Stimulated activated CD8-positive, alpha-beta memory T cell treated with anti-CD3 and anti-CD28 coated beads, Interleukin-7, amount 100 ng/mL, for 48 hours (primary cell): ENCODE data around the gene FADS3.
"Not testable (repeated sequence)": the region's sequence is repeated elsewhere in the genome, so short reads cannot be mapped to it uniquely, and the experiment has no call there.

Experiments
- DNase-seq, 2 donors: peaks; one replicate each; pipeline ENCODE4 v3.0.0-alpha.2; 2020; ENCODE audit warnings: low read depth in 1 of 2; ENCODE audit errors: extremely low read depth in 1 of 2

Gene FADS3

DNA sequence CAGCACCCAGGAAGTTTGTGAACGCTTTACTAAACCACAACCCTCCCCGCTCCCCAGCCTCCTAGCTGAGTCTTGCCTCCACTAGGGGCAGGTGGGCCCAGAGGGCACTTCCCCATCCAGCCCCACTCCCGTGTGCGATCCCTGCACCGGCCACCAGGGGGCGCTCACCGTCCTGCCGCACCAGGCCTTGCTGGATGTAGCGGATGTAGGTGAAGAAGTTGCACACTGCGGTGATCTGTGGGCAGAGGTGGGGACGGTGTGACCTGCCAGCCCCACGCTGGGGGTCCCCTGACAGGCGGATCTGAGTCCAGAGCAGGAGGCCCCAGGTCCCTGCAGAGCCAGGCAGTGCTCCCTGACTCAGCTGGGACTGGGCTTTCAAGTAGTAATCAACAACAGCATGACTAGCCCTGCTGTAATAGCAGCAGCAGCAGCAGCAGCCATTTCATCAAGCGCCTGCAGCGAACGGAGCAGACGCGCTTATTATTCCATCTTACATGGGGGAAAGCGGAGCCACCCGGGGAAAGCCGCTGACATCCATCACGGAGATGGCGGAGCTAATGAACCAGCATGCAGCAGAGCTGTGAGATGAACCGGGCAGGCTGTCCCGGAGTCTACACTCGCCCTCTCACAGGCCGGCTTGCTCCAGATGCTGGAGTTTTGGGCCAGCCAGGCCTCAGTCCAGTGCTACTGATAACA is 7.9 kb upstream of the FADS3 start:
- peak; percentile 71 to 81 for DNase-seq

- no peak for DNase-seq
These were observed 6.9 kb upstream of the FADS3 start for GRCh38 chr11:61898247-61898582.

DNA sequence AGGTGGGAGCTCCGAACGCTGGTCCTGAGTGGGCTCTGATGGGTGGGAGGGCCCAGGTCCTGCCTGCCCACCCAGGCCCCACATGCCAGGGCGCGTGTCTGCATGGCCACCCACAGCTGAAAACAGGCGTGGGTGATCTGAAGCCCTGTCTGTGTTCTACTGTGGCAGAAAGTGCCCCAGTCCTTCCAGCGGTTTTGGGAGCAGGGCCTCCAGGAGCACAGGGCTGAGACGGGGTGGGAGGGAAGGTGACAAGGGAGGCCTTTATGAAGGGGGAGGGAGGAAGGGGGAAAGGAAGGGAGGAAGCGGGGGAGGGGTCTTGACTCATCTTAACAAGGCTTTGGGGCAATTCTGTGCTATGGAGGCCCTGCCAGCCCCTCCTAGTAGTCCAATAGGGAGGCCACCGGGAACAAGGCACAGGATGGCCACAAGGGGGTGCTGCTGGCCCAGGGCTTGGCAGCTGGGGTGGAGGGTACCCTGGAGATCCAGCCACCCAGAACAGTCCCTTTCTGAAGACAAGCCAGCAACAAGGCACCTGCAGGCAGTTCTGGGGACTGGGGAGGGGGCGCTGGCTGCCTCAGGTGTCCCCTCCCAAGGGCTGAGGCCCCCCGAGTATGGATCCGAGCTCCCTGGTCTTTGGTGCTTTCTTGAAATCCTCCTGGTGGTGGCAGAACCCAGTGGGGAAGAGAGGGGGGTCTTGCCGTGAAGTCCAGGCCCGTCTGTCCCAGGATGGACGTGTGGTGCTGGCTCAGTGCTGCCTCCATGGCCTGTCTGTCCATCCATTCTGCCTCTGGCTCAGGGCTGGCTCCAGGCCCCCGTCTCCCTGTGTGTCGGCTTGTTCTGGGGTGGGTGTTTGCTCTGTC is 6.3 kb upstream of the FADS3 start:
- peak; percentile 46 to 55 for DNase-seq

DNA sequence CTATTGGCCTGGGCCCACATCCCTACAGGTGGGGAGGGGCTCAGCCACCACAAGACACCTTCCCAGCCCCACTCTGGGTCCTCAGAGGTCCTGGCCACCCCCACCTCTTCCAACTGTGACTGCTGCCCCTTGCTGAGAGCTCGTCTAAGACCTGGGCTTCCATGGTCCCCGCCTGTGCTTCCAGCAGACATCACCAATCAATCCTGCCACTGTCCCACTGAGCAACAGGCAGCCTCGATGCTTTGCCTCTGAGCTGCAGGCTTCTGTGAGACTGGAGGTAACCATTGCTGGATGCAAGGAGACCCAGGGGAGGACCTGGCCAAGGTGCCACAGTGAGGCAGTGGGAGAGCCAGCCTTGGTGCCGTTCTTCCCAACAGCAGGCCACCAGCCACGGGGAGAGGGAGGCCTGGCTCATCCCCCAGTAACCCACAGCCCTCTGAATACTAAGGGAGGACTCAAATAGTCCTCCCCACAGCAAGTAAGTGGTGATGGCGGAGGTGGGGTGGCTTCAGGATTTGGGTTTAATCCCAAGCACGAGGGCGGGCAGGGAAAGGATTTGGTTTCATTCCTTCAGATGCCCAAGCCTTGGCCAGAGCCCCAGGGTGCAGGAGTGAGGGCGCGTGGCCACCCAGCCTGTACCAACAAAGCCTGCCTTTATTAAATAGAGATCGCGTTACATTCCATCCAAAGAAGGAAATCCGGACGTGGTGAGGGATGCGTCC is 5.5 kb upstream of the FADS3 start:
- DNase-seq = no peak

GRCh38 chr11:61895718-61896059 is 4.3 kb upstream of the FADS3 start:
- DNase-seq = no peak

DNA sequence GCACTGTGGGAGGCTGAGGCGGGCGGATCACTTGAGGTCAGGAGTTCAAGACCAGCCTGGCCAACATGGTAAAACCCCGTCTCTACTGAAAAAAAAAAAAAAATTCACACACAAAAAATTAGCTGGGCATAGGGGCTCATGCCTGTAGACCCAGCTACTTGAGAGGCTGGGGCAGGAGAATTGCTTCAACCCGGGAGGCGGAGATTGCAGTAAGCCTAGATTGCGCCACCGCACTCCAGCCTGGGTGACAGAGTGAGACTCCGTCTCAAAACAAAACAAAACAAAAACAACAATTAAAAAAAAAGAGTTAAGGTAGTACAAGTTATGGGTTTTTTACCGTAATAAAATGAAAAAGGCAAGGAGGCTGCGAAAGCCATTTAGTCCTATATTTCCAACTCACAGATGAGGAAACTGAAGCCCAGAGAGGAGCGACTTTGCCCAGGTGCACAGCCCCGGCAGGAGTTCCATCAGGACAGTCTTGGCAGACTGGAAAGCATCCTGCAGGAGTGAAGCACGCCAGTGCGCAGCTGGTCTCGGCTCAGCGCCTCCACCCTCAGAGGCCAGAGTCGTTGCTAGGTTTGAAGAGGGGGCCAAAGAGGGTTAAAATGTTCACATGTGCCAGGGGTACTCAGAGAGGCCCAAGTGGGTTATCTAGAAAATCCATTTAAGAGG is 3.8 kb upstream of the FADS3 start:
- no peak for DNase-seq

DNA sequence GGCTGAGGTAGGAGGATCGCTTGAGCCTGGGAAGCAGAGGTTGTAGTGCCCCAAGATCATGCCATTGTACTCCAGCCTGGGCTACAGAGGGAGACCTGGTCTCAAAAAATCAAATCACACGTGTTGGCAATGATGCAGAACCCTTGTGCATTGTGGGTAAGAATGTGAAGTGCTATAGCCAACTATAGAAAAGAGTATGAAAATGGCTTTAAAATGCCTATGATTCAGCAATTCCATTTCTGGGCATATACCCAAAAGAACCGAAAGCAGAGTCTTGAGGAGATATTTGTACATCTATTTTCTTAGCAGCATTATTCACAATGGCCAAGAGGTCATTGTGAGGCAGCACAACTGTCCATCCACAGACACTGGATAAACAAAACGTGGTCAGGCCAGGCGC is 2.6 kb upstream of the FADS3 start:
- DNase-seq = no peak

DNA sequence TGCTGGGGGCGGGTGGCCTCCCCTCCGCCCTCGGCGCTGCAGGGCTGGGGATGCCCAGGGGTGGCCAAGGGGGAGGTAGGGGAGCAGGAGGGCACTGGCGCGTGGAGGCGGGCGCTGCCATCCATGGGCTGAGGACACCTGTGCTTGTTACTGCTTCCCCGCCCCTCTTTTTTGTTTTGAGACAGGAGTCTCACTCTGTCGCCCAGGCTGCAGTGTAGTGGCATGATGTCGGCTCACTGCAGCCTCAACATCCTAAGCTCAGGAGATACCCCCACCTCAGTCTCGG is 683 bp upstream of the FADS3 start:
- DNase-seq = no peak

DNA sequence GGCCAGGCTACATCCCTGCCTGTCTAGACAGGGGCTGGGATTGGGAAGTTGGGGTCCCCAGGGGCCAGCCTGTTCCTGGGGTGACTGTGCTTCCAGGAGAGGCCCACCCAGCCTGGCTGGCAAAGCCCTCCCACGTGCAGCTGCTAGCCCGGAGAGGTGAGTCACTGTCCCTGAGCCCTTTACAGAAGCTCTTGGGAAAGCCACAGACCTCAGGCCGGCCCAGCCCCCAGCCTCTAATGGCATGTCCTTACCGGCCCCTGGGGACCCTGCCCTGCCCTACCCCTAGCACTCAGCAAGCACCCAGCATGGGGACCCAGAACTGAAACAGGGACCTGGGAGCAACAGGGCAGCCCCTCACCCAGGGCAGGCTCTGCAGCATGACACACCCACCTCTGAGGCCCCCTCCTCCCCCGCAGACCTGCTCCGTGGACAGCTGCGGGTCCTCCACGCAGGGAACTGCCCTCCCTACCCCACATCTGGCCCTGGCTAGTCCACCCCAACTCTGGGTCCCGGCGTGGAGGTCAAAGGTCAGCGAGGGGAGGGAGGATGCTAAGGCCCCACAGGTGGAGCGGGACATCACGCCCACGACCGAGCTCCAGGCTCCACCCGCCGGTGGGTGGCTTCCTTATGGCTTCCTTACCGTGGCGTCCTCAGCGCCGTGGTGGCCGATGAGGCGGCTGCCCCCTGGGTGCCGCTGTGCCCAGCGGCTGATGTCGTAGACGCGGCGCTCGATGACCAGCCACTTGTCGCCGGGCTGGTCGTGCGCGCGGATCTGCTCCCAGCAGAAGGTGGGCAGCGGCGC is 615 bp downstream of the FADS3 start:
- peak in 1 of 2 donors; percentile 11 for DNase-seq

DNA sequence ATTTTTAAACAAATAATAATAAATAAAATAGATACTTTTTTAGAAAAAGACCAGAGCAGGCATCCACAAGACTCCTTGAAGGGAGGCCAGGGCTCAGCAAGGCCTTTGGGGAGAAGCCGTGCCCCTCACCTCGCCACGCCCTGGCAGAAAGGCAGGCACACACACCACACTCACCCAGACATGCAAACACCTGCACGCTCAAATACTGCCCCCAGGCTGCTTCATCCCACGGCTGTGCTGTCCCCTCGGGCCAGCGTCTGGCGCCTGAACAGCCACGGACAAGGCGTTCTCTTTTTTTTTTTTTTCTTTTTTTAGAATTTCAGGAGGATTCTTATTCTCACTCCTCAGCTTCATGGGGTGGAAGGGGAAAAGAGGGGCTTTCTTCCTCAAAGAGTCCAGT is 1.5 kb downstream of the FADS3 start:
- no peak for DNase-seq

- no peak for DNase-seq
These were observed 2.8 kb downstream of the FADS3 start for GRCh38 chr11:61888590-61888989.

- DNase-seq = no peak
These were observed 3.4 kb downstream of the FADS3 start for GRCh38 chr11:61887839-61888494.

DNA sequence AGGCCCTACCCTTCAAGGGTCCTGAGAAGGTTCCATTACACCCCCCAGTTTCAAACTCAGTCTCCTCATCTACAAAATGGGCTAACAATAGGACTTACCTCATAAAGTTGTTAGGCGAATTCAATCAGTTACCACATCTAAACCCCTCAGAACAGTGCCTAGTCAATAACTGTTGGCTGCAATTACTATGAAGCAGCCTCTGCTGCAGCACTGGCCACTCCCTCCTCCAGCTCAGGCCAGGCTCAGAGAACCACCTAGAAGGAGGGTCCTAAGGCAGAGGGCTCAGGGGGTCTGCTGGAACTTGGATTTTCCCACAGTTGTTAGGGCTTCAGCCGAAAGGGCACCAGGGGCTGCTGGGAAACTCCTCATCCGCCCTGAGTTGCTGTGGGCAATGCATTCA is 4.7 kb downstream of the FADS3 start:
- no peak for DNase-seq

DNA sequence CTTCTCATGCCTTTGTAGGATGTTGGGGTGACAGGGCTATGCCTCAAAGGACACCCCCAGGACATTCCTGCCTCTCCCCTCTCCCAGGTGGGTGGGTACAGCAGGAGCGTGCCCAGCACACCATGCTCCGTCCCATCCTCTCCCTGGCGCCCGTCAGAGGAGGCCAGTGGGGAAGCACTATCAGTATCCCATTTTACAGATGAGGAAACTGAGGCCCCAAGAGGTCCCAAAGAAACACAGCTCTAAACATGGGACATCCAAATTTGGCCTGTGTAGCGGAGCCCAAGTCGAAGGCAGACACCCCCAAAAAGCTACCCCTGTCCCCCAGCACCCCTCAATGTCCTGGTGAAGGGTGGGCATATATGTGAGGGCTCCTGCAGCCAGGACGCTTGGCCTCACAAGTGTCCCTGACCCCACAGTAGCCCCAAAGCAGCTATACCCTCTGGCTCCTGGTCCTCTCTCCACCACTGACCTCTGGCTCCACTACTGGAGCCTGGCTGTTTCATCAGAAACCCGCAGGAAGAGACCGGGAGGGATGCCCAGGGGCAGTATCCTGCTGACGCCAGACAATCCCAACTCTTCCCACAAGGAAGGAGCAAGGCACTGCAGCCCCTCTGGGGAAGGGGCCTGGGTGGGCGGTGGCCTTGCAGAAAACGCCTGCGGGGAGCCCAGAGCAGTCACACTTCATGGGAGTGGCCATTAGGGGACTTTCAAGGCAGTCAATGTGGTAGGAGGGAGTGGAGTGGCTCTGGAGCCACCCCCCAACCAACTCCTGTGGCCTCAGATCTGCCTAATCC is 5.4 kb downstream of the FADS3 start:
- no peak for DNase-seq

GRCh38 chr11:61885166-61885778 is 6.1 kb downstream of the FADS3 start:
- no peak for DNase-seq

GRCh38 chr11:61883947-61884346 is 7.4 kb downstream of the FADS3 start:
- no peak for DNase-seq

- DNase-seq = no peak
These were observed 8.0 kb downstream of the FADS3 start for GRCh38 chr11:61883327-61883726.

- no peak for DNase-seq
These were observed 8.5 kb downstream of the FADS3 start for GRCh38 chr11:61882879-61883278.

GRCh38 chr11:61882267-61882666 is 9.1 kb downstream of the FADS3 start:
- DNase-seq = not testable (repeated sequence)
